GM19372 (cell line): ENCODE results near the gene ITFG2.

Experiments
- ATAC-seq: cut with Tn5 transposase; IDR thresholded peaks from one replicate; pipeline ENCODE4 v1.9.1; 2021; ENCODE audit warnings: mild to moderate bottlenecking, low read depth, moderate library complexity; ENCODE audit not compliant: unreplicated experiment

The ITFG2 gene

GRCh38 chr12:2794736-2795289 is 17.7 kb upstream of the ITFG2 start, which contains the start of gene FKBP4:
FKBP4 (plus strand) TSS chr12:2794970; CDS start chr12:2795140, 170 bp downstream.
- ATAC-seq = peak; percentile 77

DNA sequence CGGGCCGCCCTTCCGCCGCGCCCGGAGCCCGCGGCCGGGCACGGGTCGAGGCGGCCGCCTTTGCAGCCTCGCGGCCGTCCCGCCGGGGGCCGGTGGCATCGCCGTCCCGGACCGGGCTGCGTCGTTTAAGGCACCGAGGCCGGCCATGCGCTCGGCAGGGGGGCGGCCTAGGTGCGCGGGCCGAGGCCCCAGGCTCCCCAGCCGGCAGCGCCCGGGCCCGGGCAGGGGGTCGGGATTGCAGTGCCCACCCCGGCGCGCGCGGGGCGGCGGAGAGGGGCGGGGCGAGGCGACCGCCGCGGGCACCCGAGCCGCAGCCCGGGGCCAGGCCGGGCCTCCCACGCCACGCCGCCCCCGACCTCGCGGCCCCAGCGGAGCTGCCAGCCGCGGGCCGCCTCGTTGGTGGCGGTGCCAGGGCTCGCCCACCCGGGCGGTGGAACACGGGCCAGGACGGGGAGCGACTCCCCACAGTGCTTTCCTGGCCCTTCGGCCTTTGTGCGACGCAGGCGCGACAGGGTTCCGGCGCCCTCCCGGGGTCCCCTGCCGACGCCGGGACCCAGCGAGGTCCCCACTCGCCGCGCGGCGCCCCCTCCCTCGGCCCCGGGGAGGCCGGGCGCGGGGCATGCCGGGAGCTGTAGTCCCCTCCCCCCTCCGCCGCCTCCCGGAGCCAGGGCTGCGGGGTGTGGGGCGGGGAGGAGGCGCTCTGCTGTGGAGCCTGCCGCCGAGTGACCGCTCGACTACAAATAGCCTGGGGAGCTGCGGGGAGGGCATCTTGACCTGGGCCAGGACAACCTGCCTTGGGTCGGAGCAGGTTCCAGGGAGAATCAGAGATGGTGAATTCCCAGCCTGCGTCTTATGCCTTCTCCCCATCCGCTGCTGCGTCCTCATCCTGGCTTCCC is 16.9 kb upstream of the ITFG2 start:
- peak; percentile 63 for ATAC-seq

GRCh38 chr12:2796187-2796666 is 16.2 kb upstream of the ITFG2 start:
- ATAC-seq = no peak

- no peak for ATAC-seq
Measured at GRCh38 chr12:2797721-2798418, 14.6 kb upstream of the ITFG2 start.

DNA sequence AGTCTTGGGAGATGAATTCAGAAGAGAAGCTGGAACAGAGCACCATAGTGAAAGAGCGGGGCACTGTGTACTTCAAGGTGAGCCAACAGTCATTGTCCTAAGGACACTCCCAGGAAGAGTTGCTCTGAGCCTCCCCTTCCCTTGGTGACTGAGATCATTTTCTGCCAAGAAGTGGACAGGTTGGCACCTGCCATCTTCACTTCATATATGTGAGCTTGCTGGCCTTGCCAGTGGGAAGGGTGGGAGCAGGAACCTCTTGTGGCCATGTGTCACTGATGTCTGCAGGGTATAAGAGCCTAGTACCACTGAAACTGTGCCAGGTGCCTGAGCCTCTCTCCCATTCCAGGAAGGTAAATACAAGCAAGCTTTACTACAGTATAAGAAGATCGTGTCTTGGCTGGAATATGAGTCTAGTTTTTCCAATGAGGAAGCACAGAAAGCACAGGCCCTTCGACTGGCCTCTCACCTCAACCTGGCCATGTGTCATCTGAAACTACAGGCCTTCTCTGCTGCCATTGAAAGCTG is 12.4 kb upstream of the ITFG2 start:
- no peak for ATAC-seq

- ATAC-seq = no peak
Measured at GRCh38 chr12:2801044-2801783, 11.3 kb upstream of the ITFG2 start.

- no peak for ATAC-seq
Measured at GRCh38 chr12:2803635-2804392, 8.7 kb upstream of the ITFG2 start.

GRCh38 chr12:2804393-2805142 is 7.9 kb upstream of the ITFG2 start:
- ATAC-seq = no peak

- no peak for ATAC-seq
Measured at GRCh38 chr12:2805143-2805520, 7.3 kb upstream of the ITFG2 start.

GRCh38 chr12:2806700-2807099 is 5.8 kb upstream of the ITFG2 start:
- no peak for ATAC-seq

DNA sequence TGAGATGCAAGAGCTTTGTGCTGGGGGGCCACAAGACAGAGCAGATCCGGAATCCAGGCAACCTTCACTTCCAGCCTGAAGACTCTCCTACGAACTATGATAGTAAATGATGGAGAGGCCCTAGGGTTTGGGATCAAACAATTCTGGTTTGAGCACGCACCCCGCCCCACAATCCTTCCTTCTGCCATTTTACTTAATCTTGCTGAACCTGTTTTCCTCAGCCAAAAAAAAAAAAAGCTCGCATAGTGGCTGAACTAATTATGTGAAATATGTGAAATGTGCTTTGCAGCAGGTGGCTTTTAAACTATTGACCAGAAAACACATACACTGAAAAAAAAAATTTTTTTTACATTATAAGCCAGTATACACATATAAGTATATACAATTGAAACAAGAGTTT is 667 bp upstream of the ITFG2 start:
- ATAC-seq = no peak

GRCh38 chr12:2813214-2814185 is 1.0 kb downstream of the ITFG2 start:
- ATAC-seq = no peak

DNA sequence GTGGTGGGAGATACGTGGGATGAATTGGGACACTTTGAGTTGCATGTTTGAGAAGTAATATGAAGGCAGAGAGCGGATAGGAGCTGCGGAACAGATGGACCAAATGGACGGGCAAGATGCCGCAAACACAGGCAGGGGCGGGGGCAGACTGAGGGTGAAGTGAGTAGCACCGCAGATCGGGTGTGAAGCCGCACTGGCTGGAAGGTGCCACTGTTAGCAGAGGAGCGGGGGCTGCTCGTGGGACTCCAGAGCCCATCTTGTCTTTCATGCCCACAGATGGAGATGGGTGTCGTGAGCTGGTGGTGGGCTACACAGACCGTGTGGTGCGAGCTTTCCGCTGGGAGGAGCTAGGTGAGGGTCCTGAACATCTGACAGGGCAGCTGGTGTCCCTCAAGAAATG is 7.3 kb downstream of the ITFG2 start:
- no peak for ATAC-seq

DNA sequence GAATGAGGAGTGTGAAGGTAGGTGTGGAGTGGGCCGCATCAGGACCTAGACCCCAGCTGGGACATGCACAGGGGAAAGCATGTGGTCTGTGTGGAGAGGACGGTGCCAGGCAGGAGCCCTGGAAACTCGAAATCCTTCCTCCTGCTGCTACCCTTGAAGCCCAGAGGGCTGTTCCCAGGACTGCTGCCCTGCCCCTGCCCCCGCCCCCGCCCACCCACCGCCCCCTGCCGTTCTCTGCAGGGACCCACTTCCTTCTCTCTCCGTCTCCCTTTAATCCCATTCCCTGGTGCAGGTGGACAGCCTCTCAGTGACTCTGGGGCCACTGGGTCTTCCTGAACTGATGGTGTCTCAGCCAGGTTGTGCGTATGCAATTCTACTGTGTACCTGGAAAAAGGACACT is 8.0 kb downstream of the ITFG2 start:
- ATAC-seq = no peak

DNA sequence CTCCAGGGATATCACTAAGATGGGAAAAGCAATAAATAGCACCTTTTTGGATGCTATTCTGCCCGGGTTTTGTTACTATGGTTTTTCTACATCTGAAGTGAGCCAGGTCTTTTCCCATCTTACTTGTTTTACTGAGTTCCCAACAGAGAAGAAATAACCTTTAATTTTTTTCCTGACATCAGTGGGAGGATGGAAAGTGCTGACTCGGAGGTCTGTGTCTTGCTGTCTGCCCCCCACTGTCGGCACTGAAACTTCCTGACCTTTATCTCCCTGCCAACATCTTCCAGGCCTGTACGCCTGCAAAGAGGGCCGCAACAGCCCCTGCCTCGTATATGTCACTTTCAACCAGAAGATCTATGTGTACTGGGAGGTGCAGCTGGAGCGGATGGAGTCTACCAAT is 11.0 kb downstream of the ITFG2 start:
- no peak for ATAC-seq

DNA sequence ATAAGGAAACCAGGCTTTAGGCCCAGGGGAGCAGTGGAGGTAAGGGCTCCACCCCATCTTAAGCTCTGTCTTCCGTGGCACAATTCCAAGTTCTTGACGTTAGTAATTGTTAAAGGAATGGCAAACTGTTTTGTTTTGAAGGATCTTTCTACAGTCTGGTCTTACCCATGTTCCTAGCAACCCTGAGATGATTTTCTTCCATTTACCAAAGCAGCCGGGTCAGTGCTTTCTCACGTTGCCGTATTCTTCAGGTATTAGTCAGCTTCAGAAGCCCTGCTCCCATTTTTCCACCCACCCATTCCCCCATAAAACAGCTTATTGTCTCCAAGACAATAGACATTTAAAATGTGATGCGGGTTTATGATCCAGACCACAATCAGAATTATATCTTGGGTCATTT is 12.1 kb downstream of the ITFG2 start:
- no peak for ATAC-seq

DNA sequence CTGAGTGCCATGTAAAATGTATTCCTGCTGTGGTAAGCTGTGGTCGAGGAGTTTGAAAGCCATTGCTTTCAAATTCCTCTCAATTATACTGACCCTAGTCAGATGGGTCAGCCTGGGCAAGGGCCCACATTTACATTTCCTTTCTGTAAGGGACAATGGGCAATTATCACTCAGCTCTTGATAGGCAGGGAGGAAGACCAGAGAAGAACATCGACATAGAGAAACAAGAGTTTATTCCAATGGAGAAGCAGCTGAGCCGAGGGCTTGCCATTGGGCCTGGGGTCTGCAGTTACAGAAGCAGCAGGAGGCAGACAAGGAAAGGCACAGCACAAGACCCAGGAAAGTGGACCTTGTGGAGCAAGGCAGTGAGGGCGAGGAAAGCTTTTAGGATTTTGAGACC is 12.7 kb downstream of the ITFG2 start:
- ATAC-seq = no peak

DNA sequence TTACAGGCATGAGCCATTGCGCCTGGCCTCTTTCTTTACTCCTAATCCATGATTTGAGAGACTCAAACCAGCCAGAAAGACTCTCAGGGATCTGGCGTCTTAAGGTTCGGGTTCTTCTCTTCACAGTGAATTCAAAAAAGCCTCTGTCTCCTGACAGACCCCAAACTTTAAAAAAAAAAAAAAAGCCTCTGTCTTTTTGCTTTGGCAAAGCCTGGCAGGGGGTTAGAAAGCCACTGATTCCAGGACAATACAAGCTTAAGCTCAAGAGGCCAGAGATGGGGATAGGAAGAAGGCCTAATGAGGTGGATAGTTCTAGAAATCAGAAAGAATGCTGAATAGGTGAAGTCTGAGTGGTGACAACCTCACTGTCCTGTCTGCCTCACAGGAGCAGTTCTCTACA is 13.6 kb downstream of the ITFG2 start:
- ATAC-seq = no peak
